SH-SY5Y (cell line): ENCODE results near the gene NCOA1.

ENCODE experiments used
- GATA2 ChIP-seq: IDR thresholded peaks from 2 replicates; pipeline ENCODE4 v1.6.1; 2011; ENCODE audit warnings: mild to moderate bottlenecking, low read depth, low read length
- GATA3 ChIP-seq: IDR thresholded peaks from 2 replicates; pipeline ENCODE4 v1.6.1; 2011; ENCODE audit warnings: low read depth, mild to moderate bottlenecking, low read length, moderate library complexity

DNA sequence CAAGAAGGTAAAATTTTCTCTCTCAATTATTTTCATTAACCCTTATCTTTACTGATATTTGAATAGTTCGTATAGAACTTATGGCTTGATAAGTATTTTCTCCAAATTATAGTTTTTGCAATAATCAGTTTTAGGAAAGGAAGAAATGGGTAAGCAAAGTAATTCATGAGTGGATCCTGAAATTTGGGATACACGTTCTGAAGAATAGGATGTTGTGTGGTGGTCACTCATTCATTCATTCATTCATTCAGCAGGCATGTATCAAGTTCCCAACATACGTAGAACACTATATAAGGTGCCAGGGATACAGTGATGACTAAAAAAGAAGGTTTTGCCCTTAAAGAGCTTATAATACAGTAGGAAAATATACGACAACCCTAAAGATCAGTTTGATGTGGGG lies 206.7 kb downstream of the NCOA1 start:
- TF ChIP-seq GATA2: no peak
- no peak for TF ChIP-seq GATA3
